ENCODE results near the gene ASB1.

ASB1 gene

GRCh38 chr2:238413368-238413767, 13.4 kb upstream of the ASB1 start:
- Mint-ChIP-seq H3K27ac (no peak overlapping the region), H3K27me3 (peaks cover 4% of the 10 kb centered on the region), H3K36me3 (peaks cover 26% of the 10 kb centered on the region), H3K4me3 (no peak overlapping the region), H3K4me1 (no peaks in the 10 kb centered on the region), H3K9me3 (peaks cover 8% of the 10 kb centered on the region)
- ATAC-seq = no peak

- Mint-ChIP-seq H3K27ac (no peak overlapping the region), H3K27me3 (peaks cover 6% of the 10 kb centered on the region), H3K36me3 (peaks cover 33% of the 10 kb centered on the region), H3K4me1 (no peaks in the 10 kb centered on the region), H3K4me3 (no peak overlapping the region), H3K9me3 (peaks cover 8% of the 10 kb centered on the region)
- ATAC-seq = no peak
Observed at GRCh38 chr2:238415036-238415764, 11.5 kb upstream of the ASB1 start.

GRCh38 chr2:238415893-238416292, 10.8 kb upstream of the ASB1 start:
- peaks cover 34% of the 10 kb centered on the region for H3K36me3 Mint-ChIP-seq
- peaks cover 6% of the 10 kb centered on the region for H3K27me3 Mint-ChIP-seq
- ATAC-seq = no peak
- no peak overlapping the region for H3K4me3 Mint-ChIP-seq
- peaks cover 8% of the 10 kb centered on the region for H3K9me3 Mint-ChIP-seq
- no peak overlapping the region for H3K27ac Mint-ChIP-seq
- no peaks in the 10 kb centered on the region for H3K4me1 Mint-ChIP-seq

- peaks cover 6% of the 10 kb centered on the region for H3K27me3 Mint-ChIP-seq
- no peak overlapping the region for H3K4me3 Mint-ChIP-seq
- peaks cover 34% of the 10 kb centered on the region for H3K36me3 Mint-ChIP-seq
- H3K9me3 Mint-ChIP-seq = peaks cover 8% of the 10 kb centered on the region
- no peak overlapping the region for H3K27ac Mint-ChIP-seq
- no peaks in the 10 kb centered on the region for H3K4me1 Mint-ChIP-seq
- ATAC-seq = no peak
Observed at GRCh38 chr2:238418196-238418998, 8.3 kb upstream of the ASB1 start.

- Mint-ChIP-seq H3K27ac (no peak overlapping the region), H3K4me3 (no peak overlapping the region)
Observed at GRCh38 chr2:238418999-238419546, 7.7 kb upstream of the ASB1 start.

GRCh38 chr2:238420442-238420841, 6.3 kb upstream of the ASB1 start:
- Mint-ChIP-seq H3K27me3 (peaks cover 6% of the 10 kb centered on the region), H3K4me3 (no peak overlapping the region), H3K9me3 (peaks cover 8% of the 10 kb centered on the region), H3K27ac (no peak overlapping the region), H3K36me3 (peaks cover 28% of the 10 kb centered on the region), H3K4me1 (no peaks in the 10 kb centered on the region)
- ATAC-seq = no peak

More at GRCh38 chr2:238418999-238419546, 7.7 kb upstream of the ASB1 start:
- peaks cover 8% of the 10 kb centered on the region for H3K9me3 Mint-ChIP-seq
- ATAC-seq = no peak
- no peaks in the 10 kb centered on the region for H3K4me1 Mint-ChIP-seq
- H3K27me3 Mint-ChIP-seq = peaks cover 6% of the 10 kb centered on the region
- peaks cover 34% of the 10 kb centered on the region for H3K36me3 Mint-ChIP-seq

- no peak overlapping the region for H3K4me3 Mint-ChIP-seq
- H3K27me3 Mint-ChIP-seq = peaks cover 6% of the 10 kb centered on the region
- H3K9me3 Mint-ChIP-seq = peaks cover 4% of the 10 kb centered on the region
- peaks cover 22% of the 10 kb centered on the region for H3K36me3 Mint-ChIP-seq
- no peak overlapping the region for H3K27ac Mint-ChIP-seq
- ATAC-seq = no peak
- peaks cover 6% of the 10 kb centered on the region for H3K4me1 Mint-ChIP-seq
Observed at GRCh38 chr2:238420878-238421694, 5.6 kb upstream of the ASB1 start.

- H3K27ac Mint-ChIP-seq = no peak overlapping the region
- H3K9me3 Mint-ChIP-seq = peaks cover 3% of the 10 kb centered on the region
- ATAC-seq = no peak
- no peak overlapping the region for H3K4me3 Mint-ChIP-seq
- peaks cover 9% of the 10 kb centered on the region for H3K4me1 Mint-ChIP-seq
- peaks cover 16% of the 10 kb centered on the region for H3K36me3 Mint-ChIP-seq
- H3K27me3 Mint-ChIP-seq = peaks cover 6% of the 10 kb centered on the region
Observed at GRCh38 chr2:238421695-238422035, 5.1 kb upstream of the ASB1 start.

- peaks cover 9% of the 10 kb centered on the region for H3K4me1 Mint-ChIP-seq
- no peak overlapping the region for H3K27ac Mint-ChIP-seq
- peaks cover 6% of the 10 kb centered on the region for H3K27me3 Mint-ChIP-seq
- no peak for ATAC-seq
- H3K36me3 Mint-ChIP-seq = peaks cover 10% of the 10 kb centered on the region
- no peak overlapping the region for H3K4me3 Mint-ChIP-seq
- no peaks in the 10 kb centered on the region for H3K9me3 Mint-ChIP-seq
Observed at GRCh38 chr2:238422285-238422684, 4.4 kb upstream of the ASB1 start.

GRCh38 chr2:238422940-238423339, 3.8 kb upstream of the ASB1 start:
- peaks cover 8% of the 10 kb centered on the region for H3K36me3 Mint-ChIP-seq
- H3K4me1 Mint-ChIP-seq = peaks cover 16% of the 10 kb centered on the region
- H3K9me3 Mint-ChIP-seq = no peaks in the 10 kb centered on the region
- no peak overlapping the region for H3K4me3 Mint-ChIP-seq
- peaks cover 6% of the 10 kb centered on the region for H3K27me3 Mint-ChIP-seq
- H3K27ac Mint-ChIP-seq = no peak overlapping the region
- ATAC-seq = no peak

- no peaks in the 10 kb centered on the region for H3K9me3 Mint-ChIP-seq
- peaks cover 19% of the 10 kb centered on the region for H3K4me1 Mint-ChIP-seq
- no peaks in the 10 kb centered on the region for H3K27me3 Mint-ChIP-seq
- no peak overlapping the region for H3K27ac Mint-ChIP-seq
- H3K4me3 Mint-ChIP-seq = no peak overlapping the region
- peaks cover 8% of the 10 kb centered on the region for H3K36me3 Mint-ChIP-seq
- no peak for ATAC-seq
Observed at GRCh38 chr2:238423561-238424312, 3.0 kb upstream of the ASB1 start.

GRCh38 chr2:238424313-238424700, 2.4 kb upstream of the ASB1 start:
- peaks cover 8% of the 10 kb centered on the region for H3K36me3 Mint-ChIP-seq
- peaks cover 19% of the 10 kb centered on the region for H3K4me1 Mint-ChIP-seq
- no peaks in the 10 kb centered on the region for H3K27me3 Mint-ChIP-seq
- no peak overlapping the region for H3K4me3 Mint-ChIP-seq
- no peaks in the 10 kb centered on the region for H3K9me3 Mint-ChIP-seq
- ATAC-seq = no peak
- no peak overlapping the region for H3K27ac Mint-ChIP-seq

GRCh38 chr2:238425505-238425978, 1.2 kb upstream of the ASB1 start:
- H3K4me3 Mint-ChIP-seq = no peak overlapping the region
- H3K4me1 Mint-ChIP-seq = peaks cover 27% of the 10 kb centered on the region
- no peak for ATAC-seq
- H3K27me3 Mint-ChIP-seq = no peaks in the 10 kb centered on the region
- peak overlapping the region; percentile 88 for H3K27ac Mint-ChIP-seq
- H3K36me3 Mint-ChIP-seq = peaks cover 8% of the 10 kb centered on the region
- no peaks in the 10 kb centered on the region for H3K9me3 Mint-ChIP-seq

- Mint-ChIP-seq H3K4me1 (peaks cover 30% of the 10 kb centered on the region), H3K36me3 (peaks cover 10% of the 10 kb centered on the region), H3K27ac (peak overlapping the region; percentile 88), H3K27me3 (no peaks in the 10 kb centered on the region), H3K9me3 (no peaks in the 10 kb centered on the region), H3K4me3 (peak overlapping the region; percentile 89)
- peak; percentile 13 for ATAC-seq
Observed at GRCh38 chr2:238425979-238426567, 654 bp upstream of the ASB1 start.

All from stimulated activated memory B cell treated with anti-CD40 and anti-IgM and Interleukin-4, amounts not matched to agents 10 μg/mL and 1 μg/mL and 100 μg/mL, for 72 hours (primary cell).